ENCODE results near the gene BCL10.

DNA sequence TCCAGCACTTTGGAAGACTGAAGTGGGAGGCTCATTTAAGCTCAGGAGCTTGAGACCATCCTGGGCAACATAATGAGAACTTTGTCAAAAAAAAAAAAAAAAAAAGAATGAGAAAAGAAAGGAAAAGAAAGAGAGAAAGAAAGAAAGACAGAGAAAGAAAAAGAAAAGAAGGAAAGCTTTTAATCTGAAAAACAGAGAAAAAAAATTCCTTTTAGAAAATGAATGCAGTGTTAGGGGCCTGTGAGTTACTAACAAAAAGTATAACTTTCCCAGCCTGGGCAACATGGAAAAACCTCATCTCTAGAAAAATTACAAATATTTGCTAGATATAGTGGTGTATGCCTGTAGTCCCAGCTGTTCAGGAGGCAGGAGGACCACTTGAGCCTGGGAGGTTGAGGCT is 59.7 kb downstream of the BCL10 start:
- TF ChIP-seq POLR2A (IDR thresholded peaks at IDR 0.05), result no peak
- TF ChIP-seq, protein P1, sequence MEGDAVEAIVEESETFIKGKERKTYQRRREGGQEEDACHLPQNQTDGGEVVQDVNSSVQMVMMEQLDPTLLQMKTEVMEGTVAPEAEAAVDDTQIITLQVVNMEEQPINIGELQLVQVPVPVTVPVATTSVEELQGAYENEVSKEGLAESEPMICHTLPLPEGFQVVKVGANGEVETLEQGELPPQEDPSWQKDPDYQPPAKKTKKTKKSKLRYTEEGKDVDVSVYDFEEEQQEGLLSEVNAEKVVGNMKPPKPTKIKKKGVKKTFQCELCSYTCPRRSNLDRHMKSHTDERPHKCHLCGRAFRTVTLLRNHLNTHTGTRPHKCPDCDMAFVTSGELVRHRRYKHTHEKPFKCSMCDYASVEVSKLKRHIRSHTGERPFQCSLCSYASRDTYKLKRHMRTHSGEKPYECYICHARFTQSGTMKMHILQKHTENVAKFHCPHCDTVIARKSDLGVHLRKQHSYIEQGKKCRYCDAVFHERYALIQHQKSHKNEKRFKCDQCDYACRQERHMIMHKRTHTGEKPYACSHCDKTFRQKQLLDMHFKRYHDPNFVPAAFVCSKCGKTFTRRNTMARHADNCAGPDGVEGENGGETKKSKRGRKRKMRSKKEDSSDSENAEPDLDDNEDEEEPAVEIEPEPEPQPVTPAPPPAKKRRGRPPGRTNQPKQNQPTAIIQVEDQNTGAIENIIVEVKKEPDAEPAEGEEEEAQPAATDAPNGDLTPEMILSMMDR (IDR thresholded peaks at IDR 0.05), result no peak

Measured in transverse colon (tissue), 3 donors.